ENCODE results near the gene U2AF2.

U2AF2 gene

GRCh38 chr19:55672418-55672817 lies 17.6 kb downstream of the U2AF2 start:
- Histone ChIP-seq H3K9me3 (ENCODE audit: control insufficient read depth, low read length) (no peaks in the 10 kb centered on the region), H3K27ac (no peak overlapping the region), H3K27me3 (ENCODE audit: control insufficient read depth, insufficient read depth, low read length) (no peaks in the 10 kb centered on the region), H3K4me3 (ENCODE audit: low read depth, low read length) (no peak overlapping the region), H2AFZ (no peak overlapping the region), H3K4me2 (ENCODE audit: low read length) (no peak overlapping the region), H3K79me2 (peaks cover 42% of the 10 kb centered on the region), H3K36me3 (ENCODE audit: control insufficient read depth, insufficient read depth, low read length) (no peaks in the 10 kb centered on the region), H3K4me1 (peaks cover 19% of the 10 kb centered on the region), H3K9ac (no peak overlapping the region)
- no peak for TF ChIP-seq CTCF (IDR thresholded peaks at IDR 0.05)

GRCh38 chr19:55673465-55673864 lies 18.6 kb downstream of the U2AF2 start:
- no peak overlapping the region for H3K4me3 ChIP-seq (ENCODE audit: low read depth, low read length)
- H3K9ac ChIP-seq = no peak overlapping the region
- H3K27ac ChIP-seq = no peak overlapping the region
- H3K9me3 ChIP-seq (ENCODE audit: control insufficient read depth, low read length) = no peaks in the 10 kb centered on the region
- H3K4me1 ChIP-seq = peaks cover 25% of the 10 kb centered on the region
- no peaks in the 10 kb centered on the region for H3K36me3 ChIP-seq (ENCODE audit: control insufficient read depth, insufficient read depth, low read length)
- no peak for TF ChIP-seq CTCF (IDR thresholded peaks at IDR 0.05)
- H2AFZ ChIP-seq = no peak overlapping the region
- no peak overlapping the region for H3K4me2 ChIP-seq (ENCODE audit: low read length)
- no peaks in the 10 kb centered on the region for H3K27me3 ChIP-seq (ENCODE audit: control insufficient read depth, insufficient read depth, low read length)
- peaks cover 32% of the 10 kb centered on the region for H3K79me2 ChIP-seq

GRCh38 chr19:55673889-55674288 lies 19.1 kb downstream of the U2AF2 start:
- peaks cover 28% of the 10 kb centered on the region for H3K79me2 ChIP-seq
- no peak overlapping the region for H3K27ac ChIP-seq
- H3K36me3 ChIP-seq (ENCODE audit: control insufficient read depth, insufficient read depth, low read length) = no peaks in the 10 kb centered on the region
- no peak overlapping the region for H3K9ac ChIP-seq
- no peak overlapping the region for H2AFZ ChIP-seq
- H3K4me3 ChIP-seq (ENCODE audit: low read depth, low read length) = no peak overlapping the region
- H3K27me3 ChIP-seq (ENCODE audit: control insufficient read depth, insufficient read depth, low read length) = no peaks in the 10 kb centered on the region
- no peak for TF ChIP-seq CTCF (IDR thresholded peaks at IDR 0.05)
- H3K9me3 ChIP-seq (ENCODE audit: control insufficient read depth, low read length) = no peaks in the 10 kb centered on the region
- no peak overlapping the region for H3K4me2 ChIP-seq (ENCODE audit: low read length)
- H3K4me1 ChIP-seq = peaks cover 27% of the 10 kb centered on the region

GRCh38 chr19:55674459-55674840 lies 19.6 kb downstream of the U2AF2 start:
- Histone ChIP-seq H3K36me3 (ENCODE audit: control insufficient read depth, insufficient read depth, low read length) (no peaks in the 10 kb centered on the region), H3K4me1 (peaks cover 33% of the 10 kb centered on the region), H3K27ac (peak overlapping the region; percentile 68), H3K79me2 (peaks cover 29% of the 10 kb centered on the region), H3K4me2 (ENCODE audit: low read length) (peak overlapping the region; percentile 69), H3K4me3 (ENCODE audit: low read depth, low read length) (peak overlapping the region; percentile 58), H3K9ac (no peak overlapping the region), H3K9me3 (ENCODE audit: control insufficient read depth, low read length) (no peaks in the 10 kb centered on the region), H3K27me3 (ENCODE audit: control insufficient read depth, insufficient read depth, low read length) (no peaks in the 10 kb centered on the region), H2AFZ (peak overlapping the region; percentile 59)
- no peak for TF ChIP-seq CTCF (IDR thresholded peaks at IDR 0.05)

GRCh38 chr19:55674841-55675660 lies 20.2 kb downstream of the U2AF2 start, which contains the start of gene EPN1:
EPN1 (plus strand) TSS chr19:55675226; CDS start chr19:55678628, 3,402 bp downstream.
- Histone ChIP-seq H3K4me3 (ENCODE audit: low read depth, low read length) (peak within 1 kb of the TSS; percentile 79), H3K27me3 (ENCODE audit: control insufficient read depth, insufficient read depth, low read length) (no peaks in the 10 kb centered on the region), H3K4me2 (ENCODE audit: low read length) (peak within 1 kb of the TSS; percentile 89), H2AFZ (peak within 1 kb of the TSS; percentile 59), H3K9me3 (ENCODE audit: control insufficient read depth, low read length) (no peaks in the 10 kb centered on the region), H3K4me1 (peaks cover 37% of the 10 kb centered on the region), H3K36me3 (ENCODE audit: control insufficient read depth, insufficient read depth, low read length) (no peaks in the 10 kb centered on the region), H3K9ac (peak within 1 kb of the TSS; percentile 31), H3K27ac (peak within 1 kb of the TSS; percentile 68), H3K79me2 (peaks cover 29% of the 10 kb centered on the region)
- TF ChIP-seq CTCF (IDR thresholded peaks at IDR 0.05) = no peak
